NCI-H146 treated with DMSO at 0.1 percent for 48 hours (cell line): ENCODE results near the gene LRRC4.
A peak's percentile ranks its signal among the peaks of the same experiment; 100 is the strongest.

Experiments
- DNase-seq: peaks from one replicate; lab custom pipeline; 2025; ENCODE audit not compliant: unreplicated experiment; lab: John Stamatoyannopoulos, UW

The LRRC4 gene

DNA sequence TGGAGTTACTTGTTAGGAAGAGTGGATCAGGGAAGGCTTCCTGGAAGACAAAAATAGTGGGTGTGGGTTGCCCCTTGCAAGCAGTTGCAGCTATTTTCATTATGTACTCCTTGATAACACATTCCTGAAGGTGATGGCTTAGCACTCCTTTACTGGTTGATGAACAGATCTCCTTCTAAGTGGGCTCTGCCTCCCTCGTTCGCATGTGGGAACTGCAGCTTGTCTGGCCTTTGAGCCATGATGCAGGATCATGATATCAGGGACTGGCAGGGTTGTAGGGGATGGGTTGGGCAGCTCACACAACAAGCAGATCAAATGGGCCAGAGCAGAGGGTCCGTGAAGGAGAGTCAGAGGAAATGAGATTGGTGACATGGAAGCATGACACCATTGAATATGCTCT, 28.8 kb upstream of the LRRC4 start:
- DNase-seq, result no peak

DNA sequence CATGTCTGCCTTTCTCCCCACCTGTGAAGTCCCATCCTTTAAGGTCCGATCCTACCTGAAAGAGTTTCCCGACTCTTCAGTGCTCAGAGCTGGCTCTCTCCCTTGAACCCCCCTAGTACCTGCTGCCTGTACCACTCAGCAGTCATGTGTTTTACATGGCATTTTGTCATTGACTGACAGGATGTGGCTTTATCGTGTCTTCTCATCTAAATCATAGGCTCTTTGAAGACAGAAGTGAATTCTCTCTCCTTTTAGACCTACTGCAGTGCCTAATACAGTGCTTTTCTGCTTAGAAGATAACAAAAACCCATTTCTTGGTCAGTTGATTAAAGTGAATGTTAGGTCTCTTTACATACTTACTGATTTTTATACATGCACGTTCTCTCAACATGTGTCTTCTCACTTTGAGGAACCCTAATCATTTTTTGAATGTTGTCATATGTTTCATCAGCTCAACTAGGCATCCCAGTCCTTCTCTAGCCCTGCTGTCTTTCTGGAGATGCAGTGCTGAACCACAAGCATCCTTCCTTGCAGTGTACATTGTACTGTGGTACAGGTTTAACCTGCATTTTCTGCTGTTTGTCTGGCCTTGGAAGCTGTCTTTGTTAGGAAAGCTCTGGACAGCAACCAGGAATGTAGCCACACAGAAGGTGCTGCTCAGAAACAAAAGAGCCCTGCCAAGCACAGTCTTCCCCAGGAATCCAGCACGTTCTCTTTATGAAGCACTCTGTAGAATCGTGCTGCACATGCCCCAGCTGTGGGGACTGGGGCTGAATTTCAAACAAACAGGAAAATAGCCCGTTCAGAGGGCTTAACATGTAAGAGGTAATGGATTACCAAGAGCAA, 28.1 kb upstream of the LRRC4 start:
- no peak for DNase-seq

- DNase-seq, result no peak
These were observed 26.7 kb upstream of the LRRC4 start for GRCh38 chr7:128057909-128058308.

- DNase-seq, result no peak
These were observed 25.7 kb upstream of the LRRC4 start for GRCh38 chr7:128056901-128057300.

DNA sequence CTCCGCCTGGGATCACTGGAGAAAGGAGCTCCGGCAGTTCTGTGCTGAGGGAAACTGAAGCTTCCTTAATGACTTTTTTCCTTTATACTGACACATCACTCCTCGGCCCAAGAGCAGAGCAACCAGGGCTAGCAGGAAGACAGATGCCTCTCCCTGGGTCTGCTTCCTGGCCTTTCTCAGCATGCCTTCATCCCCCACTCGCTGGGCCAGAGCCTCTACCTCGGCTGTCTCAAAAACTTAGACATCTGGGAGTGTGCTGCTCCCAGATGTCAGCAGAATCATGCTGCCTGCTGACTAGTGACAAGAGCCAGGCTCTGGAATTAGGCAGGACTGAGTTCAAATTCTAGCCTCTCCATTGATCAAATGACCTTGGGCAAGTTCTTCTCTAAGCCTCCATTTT, 24.4 kb upstream of the LRRC4 start:
- DNase-seq, result no peak

GRCh38 chr7:128054511-128054910, 23.3 kb upstream of the LRRC4 start:
- DNase-seq, result no peak

GRCh38 chr7:128053991-128054390, 22.8 kb upstream of the LRRC4 start:
- no peak for DNase-seq

DNA sequence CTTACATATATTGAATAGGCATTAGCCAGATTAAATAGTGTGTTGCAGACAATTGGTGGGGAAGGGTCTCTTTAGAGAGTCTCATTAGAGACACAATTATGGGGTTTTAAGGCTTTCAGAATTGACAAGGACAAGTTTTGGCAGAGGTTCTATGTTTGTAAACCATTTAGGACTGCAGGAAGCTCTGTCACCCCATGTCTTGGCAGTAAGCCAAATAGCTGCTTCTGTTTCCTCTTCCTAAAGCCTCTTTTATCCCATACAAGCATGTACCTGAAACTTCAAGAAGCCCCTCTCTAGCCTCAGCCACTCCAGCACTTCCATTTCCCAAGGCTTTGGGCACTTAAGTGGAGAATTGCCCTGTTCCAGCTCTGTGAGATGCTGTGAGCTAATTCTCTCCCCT, 21.8 kb upstream of the LRRC4 start:
- DNase-seq, result peak; percentile 38

GRCh38 chr7:128052404-128052803, 21.2 kb upstream of the LRRC4 start:
- DNase-seq, result no peak

GRCh38 chr7:128045766-128046165, 14.5 kb upstream of the LRRC4 start:
- DNase-seq, result no peak

DNA sequence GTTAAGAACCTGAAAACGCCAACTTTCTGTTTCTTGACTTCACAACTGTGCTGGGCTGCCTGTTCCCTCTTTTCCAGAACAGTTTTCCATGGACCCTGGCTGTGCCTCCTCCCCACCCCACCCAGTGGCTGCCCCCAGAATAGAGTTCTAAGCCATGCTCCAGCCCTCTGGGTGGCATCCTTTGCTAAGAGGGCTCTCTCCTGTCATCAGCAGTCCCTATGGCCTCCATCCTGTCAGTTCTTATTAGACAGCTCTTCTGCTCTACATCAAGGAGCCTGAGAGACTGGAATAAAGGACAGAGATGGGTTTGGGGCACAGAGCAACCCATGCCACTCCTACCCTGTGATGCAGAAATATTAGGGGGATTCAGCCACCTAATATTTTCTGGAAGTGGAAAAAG, 13.9 kb upstream of the LRRC4 start:
- no peak for DNase-seq

DNA sequence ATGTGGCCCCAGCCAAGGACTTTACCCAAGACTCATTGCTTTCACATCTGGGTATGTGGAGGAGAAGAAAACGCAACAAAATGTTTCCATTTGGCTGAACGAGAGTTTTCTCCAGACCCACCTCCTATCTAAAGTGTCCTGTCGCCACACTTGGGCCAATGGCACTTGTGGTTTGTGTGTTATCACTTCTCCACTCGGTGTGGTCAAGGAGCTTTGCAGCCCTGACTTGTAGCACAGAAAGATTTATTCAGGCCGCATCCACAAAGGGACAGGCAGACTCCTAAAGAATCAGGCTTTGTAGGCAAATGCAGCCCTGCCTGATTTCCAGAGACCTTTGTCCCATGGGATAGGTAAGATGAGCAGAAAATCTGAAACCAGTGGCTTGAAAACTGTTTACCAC, 12.8 kb upstream of the LRRC4 start:
- DNase-seq, result no peak

DNA sequence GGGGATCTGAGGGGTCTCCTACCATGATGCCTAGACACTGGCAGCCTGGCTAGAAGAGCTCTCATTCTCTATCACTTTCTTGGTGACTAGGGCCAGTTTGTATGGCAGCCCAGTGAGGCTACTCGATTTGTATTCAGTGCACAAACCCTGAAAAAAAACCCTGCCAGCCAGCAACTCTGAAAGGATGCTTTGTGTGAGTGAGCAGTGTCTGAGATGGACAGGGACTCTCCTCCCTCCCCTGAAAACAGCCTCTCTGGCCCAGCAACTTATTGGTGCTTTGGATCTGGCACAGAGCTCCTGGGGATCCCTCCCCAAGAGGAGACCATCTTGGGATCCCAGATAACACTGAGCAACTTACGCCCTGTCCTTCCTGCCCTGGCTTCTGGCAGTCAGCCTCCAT, 10.8 kb upstream of the LRRC4 start:
- no peak for DNase-seq

GRCh38 chr7:128041203-128041602, 10.0 kb upstream of the LRRC4 start:
- no peak for DNase-seq

- no peak for DNase-seq
These were observed 9.0 kb upstream of the LRRC4 start for GRCh38 chr7:128040205-128040604.

GRCh38 chr7:128039544-128039953, 8.3 kb upstream of the LRRC4 start:
- DNase-seq, result no peak

DNA sequence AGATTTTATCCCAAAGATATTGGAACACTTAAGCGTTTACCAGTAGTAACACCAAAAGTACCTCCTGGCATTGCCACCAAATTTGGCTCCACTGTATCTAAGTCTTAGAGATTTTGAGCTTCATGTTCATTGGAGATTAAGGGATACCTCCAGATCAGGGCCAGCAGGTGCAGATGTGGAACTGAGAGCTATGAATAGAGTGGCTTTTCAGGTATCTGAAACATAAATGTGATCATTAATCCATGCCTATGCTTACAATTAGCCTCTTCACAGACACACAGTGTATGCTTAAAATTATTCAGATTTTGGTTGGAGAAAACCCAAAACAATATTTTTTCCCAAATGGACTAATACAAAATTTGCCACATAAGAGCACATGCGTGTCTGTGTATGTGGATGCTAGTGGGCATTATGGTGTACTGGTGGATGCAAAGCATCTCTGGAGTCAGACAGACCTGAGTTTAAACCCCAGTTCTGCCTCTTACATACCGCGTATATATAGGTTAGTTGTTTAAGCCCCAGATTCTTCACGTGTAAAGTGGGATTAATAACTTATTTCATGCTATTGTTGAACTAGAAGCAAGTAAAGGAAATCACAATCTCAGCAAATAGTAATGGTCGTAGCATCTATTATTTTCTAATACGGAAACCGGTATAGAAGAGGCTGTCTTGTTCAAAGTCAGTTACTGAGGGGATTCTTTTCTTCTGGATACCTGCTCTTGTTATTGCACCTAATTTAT, 6.8 kb upstream of the LRRC4 start:
- no peak for DNase-seq

DNA sequence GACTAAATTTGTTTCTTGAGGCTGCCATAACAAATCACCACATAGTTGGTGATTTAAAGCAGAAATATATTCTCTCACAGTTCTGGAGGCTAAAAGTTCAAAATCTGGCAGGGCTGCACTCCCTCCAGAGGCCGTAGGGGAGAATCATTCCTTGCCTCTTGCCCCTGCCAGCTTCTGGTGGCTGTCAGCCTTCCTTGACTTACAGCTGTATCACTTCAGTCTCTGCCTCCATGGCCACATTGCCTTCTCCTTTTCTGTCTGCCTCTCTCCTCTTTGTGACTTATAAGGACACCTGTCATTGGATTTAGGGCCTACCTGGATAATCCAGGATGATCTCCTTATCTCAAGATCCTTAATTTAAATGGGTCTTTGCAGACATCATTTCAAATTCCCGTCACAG, 5.8 kb upstream of the LRRC4 start:
- DNase-seq, result no peak

GRCh38 chr7:128036226-128036940, 5.1 kb upstream of the LRRC4 start:
- no peak for DNase-seq

GRCh38 chr7:128035712-128036111, 4.5 kb upstream of the LRRC4 start:
- peak; percentile 20 for DNase-seq

- DNase-seq, result no peak
These were observed 3.6 kb upstream of the LRRC4 start for GRCh38 chr7:128034825-128035224.

DNA sequence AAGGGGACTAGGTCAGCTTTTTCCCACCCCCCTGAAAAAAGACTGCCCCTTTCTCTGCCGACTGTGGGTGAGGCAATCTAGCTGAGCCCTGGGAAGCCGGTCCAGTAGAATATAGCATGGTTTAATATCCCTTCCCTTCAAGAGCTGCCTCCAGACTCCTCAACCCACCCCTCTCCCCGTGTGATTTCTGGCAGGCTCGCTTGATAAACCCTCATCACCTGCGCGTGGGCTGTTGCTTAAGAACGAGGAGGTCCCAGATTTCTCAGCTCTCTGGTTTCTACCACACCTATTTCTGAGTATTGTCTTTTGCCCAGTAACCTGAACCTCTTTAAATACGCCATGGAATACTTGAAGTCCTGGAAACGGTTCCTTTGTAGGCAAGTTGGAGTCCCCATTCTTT, 2.0 kb upstream of the LRRC4 start:
- DNase-seq, result no peak
